GM19328 (cell line): ENCODE data around the gene GCK.

ENCODE experiments used
- ATAC-seq: cut with Tn5 transposase; IDR thresholded peaks from one replicate; pipeline ENCODE4 v1.9.1; 2021; ENCODE audit warnings: mild to moderate bottlenecking, moderate library complexity; ENCODE audit not compliant: unreplicated experiment

Gene GCK

DNA sequence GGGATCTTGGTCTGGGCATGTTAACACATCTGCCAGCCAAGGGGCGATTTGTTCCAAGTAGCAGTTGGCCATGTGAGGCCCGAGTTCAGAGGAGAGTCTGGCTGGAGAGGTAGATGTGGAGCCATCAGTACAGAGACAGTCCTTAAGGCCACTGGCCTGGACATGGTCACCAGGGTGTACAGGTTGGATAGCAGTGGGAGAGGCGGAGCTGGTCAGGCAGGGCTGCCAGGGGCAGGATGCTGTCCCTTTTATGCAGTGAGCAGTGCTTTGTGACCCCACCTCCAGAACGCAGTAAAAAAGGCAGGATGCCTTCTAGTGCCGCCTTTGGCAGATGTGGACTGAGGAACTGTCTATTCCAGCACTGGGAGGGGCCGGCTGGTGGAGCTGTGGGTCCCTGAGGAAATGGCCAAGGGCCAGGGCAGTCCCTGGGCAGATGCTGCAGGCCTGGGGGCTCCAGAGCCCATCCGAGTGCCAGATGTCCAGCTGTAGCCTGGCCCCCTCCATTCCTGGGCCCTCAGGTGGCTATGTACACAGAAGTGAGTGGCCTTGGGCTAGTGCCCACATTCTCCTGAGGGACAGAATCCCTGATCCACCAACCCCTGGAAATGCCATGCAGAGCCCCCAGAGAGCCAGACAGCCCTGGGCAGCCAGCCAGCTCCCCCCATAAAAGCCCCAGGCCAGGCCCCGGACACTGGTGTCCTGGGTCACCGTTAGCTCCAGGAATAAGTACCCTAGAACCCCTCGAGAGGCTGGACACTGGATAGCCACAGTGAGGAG is 31.0 kb downstream of the GCK start:
- no peak for ATAC-seq

DNA sequence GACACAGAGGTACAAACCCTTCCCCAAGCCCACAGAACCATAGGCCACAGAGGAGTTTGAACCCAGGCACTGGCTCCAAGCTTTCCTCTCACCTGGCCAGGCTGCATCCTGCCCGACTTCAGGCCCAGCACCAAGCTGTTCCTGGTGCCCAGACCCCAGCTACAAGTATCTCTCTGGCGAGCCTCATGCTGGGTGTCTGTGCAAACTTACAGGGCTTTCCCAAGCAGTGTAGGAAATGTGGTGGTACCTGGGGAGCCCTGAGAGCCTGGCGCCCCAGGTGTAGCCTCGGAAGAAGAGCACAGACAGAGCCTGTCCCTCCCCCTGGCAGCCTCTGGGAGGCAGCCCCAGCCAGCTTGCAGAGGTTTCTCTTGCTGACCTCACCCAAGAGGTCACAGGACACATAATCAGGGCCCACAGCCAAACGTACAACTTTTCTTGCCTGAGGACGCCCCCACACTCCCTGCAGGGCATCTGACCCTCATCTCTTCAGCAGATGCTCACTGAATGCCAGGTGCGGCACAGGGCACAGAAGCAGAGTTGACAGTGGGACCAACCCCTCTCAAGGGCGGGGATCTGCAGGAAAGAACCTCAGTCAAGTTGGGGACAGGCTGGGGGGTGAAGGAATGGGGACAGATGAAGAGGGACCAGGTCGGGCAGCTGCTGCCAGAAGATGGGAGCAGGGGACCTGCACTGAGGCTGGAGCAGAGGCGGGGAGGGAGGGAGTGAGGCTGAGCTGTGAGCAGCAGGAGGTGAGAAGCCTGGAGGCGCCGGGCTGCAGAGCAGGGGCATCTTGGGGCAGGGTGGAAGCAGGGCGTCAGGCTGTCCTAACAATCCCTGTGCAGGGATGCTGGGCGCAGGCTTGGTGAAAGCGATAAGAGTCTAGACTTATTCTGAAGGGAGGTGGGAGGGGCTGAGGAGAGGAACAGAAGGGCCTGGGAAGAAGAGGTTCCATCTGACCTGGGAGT is 31.8 kb downstream of the GCK start:
- no peak for ATAC-seq

DNA sequence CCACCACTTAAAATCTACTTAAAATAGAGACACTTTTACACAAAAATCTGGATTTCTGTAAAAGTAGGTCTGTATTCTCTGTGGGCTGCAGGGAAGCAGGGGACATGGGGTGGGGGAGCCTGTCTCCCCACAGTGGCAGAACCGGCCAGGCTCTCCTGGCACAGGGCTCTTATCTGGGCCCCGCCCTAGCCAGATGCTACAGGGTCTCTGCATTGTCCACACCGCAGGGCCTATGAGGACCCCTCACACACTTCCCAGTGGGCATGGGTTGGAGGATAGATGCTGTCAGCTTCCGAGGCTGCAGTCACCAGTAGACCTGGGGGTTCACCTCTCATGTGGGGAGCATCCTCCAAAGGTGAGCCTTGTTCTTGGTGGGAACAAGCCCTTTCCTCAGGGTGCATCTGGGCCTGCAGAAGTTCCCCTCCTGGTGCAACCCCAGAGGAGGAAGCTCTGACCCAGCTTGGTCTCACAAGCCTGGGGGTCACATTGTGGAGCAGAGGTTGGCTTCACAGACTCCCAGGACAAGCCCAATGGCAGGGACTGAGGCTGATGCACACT is 32.7 kb downstream of the GCK start:
- no peak for ATAC-seq

DNA sequence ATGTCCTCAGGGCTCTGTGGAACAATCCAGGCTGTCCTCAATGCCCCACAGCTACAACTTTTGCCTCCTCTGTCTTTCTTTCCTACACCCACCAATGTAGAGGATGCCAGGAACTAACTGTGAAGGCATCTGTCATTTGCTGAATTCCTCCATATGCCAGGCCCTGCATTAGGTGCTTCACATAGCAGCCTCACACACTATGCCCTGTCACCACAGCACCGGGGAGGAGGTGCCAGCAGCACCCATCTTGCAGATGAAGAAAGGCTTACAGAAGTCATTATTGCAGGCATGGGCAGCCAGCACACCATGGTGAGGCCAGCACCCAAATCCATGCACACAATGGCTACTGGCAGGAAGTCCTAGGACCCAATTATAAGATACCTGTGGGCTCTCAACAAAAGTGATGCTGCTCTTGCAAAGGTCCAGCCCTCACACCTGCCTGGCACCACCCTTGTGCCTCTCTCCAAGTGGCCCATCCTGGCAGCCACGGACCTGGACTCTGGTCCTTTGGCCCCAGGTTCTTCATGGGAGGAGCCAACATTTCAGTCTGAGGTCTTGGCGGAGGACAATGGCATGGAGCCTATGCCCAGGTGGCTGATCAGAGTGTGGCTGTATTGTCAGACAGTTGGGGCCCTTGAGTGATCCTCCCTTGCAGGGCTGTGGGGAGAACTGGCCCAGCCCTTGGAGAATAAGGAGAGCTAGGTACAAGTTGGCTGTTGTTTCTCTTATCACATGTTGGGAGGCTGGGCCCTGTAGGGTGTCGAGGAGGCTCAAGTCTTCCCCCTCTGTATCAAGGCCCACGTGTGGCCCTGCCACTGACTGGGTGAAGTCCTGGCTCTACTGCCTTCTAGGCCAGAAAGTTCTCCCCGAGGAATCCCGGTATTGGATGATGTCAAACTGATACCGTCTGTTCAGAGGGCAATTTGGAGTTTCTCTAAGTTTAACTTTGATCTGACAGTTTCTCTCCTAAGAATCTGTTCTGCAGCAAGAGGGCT is 33.8 kb downstream of the GCK start:
- ATAC-seq: no peak

DNA sequence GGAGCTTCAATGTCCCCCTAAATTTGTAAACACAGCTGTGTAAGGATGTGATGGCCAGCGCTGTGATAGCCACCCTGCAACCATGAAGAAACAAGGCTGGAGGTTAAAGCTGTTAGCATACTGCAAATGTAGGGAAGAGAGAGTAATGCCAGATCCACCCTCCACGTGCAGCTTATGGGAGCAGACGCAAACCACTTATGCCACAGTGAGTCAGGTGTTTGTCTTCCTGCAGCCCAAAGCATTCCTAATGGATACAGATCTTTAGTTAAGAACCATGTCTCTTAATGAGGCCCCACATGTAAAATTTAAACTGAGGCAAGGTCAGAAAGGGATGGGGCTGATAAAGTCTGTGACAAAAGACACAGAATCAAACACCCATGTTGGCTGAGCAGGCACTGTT is 34.5 kb downstream of the GCK start:
- ATAC-seq: no peak

DNA sequence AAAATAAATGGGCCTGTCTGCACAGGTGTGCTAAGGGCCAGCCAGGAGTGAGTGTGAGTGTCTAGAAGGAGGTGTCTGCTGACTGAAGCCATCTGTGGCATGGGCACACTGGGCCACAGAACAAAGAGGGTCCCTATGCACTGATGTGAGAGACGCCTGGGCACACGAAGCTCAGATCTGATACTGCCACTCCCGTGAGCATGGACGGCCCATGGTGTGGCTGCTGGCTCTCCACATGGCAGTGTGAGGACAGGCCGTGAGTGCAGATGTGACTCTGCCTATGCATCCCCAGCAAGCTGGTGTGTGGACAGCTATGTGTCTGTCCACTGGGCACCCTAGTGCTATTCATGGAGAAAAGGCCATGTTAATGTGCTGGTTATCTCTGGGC is 35.3 kb downstream of the GCK start:
- no peak for ATAC-seq

DNA sequence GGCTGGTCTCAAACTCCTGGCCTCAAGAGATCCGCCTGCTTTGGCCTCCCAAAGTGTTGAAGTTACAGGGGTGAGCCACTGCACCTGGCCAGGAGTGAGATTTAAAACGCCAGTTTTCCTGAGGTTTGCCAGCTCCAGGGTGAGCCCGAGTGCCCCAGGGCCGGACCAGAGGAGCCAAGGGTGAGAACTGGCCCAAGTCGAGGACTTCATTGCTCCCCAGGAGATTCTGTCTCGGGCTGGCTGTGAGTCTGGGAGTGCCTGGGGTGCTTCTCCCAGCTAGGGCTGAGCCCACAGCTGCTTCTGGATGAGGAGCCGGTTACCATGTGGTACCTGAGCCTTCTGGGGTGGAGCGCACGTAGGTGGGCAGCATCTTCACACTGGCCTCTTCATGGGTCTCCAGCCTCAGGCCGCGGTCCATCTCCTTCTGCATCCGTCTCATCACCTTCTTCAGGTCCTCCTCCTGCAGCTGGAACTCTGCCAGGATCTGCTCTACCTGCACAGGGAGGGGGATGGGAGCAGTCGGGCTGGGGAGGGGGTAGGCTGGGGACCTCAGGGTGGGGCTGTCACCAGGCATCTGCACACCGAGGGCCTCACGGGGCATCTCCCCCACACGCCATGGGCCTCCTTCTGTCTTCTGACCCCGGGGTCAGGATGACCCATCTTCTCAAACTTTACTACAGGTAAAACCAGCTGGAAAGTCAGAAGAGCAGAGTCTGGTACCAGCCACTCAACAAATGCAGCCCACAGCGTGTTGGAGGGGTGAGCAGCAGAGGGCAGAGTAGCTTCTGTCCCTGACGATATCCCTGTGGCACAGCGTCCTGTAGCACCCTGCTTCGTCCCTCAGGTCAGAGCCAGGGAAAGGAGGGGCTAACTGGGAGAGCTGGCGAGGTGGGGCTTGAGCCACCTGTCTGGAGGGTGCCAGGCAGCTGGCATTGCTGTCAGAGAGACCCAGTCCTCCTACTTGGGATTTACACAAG is 36.0 kb downstream of the GCK start:
- no peak for ATAC-seq

DNA sequence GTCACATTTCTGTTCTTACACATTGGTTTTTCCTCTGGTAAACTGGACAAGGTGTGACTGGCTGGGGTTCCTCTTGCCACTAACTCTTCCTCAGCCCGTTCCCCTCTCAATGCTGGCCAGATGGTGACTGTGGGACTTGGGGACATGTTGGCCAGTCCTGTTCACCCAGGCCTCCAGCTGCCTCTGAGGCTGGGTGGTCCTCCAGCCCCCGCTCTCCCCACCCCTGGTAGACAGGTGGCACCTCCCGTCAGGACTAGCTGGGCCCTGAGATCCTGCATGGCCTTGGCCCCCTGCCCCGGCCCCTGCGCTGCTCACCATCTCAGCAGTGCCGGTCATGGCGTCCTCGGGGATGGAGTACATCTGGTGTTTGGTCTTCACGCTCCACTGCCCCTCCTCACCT is 37.3 kb downstream of the GCK start:
- ATAC-seq: no peak

DNA sequence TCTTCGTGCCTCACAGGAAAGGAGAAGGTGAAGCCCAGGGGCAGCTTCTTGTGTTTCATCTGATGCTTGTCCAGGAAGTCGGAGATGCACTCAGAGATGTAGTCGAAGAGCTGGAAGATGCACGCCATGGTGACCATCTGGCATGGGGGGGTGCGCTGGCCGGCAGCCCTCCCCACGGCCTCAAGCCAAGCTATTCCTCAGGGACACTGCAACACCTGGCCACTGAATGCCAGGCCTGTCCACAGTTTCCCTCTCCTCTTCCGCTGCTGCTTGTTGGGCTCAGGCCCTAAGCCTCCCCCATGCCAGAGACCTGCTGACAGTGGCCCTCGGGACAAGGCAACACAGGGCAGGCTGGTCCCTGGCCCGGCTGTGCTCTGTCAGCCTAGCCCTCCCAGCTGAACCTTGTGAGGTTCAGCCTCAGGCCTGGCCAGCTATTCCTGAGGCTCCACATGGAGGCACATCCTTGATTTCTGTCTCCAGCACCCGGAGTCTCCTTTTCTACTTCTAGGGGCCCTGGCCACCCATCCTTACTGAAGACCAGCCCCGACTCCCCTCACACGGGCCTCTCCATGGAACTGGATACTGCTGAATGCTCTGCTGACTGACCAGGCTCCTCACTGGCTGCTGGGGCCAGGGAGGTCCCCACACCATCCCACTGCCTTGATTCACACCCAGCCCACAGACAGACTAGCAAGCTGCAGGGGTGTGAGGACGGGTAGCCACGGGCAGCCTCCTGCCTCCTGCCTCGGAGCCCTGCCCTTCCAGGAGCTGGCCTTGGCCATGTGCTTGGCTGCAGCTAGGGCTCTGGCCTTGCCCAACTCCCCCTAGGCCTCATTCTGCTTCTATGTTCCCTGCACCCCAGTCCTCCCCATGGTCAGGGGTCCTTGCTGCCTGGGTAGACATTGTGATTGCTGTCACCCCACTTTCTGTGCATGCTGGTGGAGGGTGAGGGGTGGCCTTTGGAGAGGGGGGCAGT is 38.0 kb downstream of the GCK start:
- ATAC-seq: no peak

DNA sequence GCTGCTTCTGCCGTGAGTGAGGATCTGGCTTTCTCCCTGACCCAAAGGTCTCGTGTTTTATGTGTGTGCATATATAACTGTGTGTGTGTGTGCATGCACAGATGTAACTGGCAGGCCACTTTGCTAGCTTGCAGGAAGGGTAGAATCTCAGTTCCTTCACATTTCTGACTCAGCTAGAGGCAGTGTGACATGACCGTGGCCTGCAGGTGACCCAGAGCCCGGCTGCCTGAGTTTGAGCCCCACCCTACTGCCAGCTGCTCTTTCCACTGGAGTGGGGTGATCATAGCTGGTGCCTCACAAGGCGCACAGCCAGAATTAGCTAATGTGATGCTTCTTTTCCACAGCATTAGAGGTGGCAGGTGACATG is 38.8 kb downstream of the GCK start:
- ATAC-seq: no peak

DNA sequence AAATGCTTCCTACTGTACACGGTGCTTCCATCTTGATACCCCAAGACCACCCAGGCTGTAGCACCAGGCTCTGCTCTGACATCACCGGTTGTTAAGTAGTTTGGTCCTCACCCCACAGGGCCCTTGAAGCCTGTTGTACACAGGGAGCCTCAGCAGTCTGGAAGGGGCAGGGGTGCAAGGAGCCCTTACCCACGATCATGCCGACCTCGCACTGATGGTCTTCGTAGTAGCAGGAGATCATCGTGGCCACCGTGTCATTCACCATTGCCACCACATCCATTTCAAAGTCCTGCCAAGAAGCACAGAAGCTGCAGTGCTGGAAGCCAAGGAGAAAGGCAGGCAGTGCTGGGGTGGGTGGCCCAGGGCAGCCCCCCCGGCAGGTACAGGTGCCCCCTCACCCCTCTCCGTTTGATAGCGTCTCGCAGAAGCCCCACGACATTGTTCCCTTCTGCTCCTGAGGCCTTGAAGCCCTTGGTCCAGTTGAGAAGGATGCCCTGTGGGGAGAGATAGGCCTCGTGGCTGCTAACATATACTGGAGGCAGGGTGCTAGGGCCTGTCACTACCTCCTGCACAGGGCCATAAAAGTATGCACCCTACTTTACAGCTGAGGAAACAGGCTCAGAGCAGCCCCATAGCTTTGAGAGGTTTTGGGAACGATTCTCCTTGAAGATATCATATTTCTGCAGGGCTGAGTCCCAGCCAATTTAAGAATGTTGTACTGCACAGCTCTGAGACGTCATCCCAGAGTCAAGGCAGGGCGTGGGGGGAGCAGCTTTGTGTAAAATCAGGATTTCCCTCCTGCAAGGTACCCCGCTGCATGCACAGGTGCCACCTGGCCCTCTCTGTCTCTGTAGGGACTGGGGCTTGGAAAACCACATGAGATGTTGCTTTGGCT is 39.4 kb downstream of the GCK start:
- ATAC-seq: no peak

DNA sequence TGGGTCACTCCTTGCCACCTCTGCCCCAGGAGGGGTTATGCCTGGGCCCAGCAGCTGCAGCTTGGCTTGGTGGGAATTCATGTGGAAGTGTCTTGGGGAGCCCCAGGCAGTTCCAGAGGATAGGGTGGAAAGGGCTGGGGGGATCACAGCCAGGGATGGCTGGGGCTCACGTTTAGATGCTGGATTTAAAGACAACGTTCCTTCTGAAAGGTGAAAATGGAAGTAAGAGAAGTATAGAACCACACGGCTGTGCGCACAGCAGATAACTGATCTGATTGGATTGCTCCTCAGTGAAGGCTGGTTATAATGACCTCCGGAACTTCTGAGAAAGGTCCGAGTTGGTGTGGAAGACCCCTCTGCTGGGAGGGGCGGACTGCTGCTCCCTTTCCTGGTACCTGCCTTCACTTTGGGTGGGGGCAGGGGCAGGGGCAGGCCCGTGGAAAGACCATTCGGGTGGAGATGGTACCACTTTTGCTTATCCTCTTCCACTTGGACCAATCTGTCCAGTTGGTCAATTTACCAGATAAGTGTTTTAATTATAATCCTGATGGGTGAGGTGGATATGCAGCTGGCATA is 40.2 kb downstream of the GCK start:
- no peak for ATAC-seq

DNA sequence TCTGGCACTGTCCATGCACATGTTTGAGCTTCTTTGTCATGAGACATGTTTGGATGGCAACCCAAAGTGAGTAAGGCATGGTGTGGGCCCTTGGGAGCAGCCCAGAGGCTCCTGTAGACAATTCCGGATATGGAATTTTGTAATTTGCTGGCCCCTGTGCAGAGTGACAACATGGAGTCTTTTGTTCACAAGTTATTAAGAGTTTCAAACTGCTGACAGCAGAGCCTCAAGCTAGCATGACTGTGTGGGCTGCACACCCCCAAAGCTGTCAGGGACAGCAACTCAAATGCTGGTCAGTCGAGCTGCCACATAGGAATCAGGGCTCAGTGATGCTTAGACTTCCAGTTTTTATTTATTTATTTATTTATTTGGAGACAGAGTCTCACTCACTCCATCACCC is 41.1 kb downstream of the GCK start:
- ATAC-seq: no peak

DNA sequence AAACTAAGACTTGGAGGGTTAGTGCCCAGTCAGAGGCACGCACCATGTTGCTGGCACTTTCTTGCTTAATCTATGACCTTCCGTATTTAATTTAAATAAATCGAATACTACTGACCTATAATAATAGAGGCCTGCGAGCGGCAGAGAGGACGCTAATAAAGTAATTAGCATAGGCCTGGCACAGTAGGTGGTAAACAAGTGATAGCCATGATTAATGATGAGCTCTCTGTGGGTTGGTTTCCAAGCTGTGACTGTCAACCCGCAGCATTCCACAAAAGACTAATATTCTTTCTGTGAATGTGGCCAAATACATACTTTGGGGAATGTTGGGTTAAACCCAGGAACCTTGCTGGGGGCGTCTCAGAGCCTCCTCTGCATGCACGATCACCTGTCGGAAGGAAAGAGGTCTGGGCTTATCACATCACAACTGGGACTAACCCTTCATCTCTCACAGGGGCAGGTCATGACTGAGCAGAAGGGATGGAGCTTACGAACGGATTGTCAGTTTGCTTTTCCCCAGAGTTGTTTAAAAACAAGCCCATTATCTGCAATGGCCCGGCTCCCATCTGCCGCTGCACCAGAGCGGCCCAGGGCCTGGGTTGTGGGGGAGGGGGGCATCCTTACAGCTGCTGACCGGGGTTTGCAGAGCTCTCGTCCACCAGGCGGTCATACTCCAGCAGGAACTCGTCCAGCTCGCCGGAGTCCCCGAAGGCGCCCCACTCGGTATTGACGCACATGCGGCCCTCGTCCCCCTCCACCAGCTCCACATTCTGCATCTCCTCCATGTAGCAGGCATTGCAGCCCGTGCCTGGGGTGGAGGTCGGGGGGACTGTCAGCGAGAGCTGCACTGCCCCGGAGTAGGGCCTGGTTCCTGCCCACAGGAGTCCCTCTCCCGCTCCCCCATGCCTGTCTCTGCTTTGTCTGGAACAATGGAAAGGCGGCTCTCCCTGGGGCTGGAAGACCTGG is 41.9 kb downstream of the GCK start:
- no peak for ATAC-seq

DNA sequence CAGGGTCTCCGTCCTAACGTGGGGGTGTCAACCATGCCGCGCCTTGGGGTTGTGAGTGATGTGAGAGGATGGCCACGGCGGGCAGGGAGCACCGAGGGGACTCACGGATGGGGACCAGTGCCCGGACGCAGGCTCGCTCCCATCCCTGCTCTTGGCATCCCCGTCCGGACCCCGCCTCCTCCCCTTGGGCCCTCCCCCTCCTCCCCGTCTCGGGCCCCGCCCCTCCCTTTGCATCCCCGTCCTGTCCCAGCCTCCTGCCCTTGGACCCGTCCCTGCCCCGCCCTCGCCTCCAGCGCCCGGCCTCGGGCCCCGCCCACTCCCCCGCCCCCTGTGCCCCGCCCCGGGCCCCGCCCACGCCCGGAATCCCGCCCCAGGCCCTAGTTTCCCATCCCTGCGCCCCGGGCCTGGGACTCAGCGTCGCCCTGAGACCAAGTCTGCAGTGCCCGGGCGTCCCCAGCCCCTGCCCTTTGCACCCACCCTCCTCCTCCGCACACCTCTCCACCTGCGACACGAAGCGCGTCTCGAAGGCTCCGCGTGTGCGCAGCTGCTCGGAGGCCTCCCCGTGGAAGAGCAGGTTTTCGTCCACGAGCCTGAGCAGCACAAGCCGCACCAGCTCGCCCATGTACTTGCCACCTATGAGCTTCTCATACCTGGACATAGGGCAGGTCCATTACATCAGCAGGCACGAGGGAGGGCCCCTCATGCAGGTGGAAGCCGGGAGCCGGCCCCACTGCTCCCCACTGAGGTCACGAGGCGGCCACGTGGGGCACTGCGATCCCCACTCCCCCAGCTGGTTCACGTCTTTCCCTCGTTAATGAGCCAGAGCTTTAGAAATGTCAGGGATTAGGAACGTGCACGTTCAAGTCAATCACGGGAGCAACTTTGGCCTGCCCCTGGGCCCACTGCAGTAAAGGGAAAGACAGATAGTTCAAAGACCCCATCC is 43.0 kb downstream of the GCK start:
- ATAC-seq: no peak
